ENCODE results near the gene DYSF. TPM values are rescaled to one million over a fixed set of nuclear protein-coding genes. Genes with fewer than 3 reads are reported as not detected.

Gene DYSF
- total RNA-seq, 1 donor: 0.18 TPM

DNA sequence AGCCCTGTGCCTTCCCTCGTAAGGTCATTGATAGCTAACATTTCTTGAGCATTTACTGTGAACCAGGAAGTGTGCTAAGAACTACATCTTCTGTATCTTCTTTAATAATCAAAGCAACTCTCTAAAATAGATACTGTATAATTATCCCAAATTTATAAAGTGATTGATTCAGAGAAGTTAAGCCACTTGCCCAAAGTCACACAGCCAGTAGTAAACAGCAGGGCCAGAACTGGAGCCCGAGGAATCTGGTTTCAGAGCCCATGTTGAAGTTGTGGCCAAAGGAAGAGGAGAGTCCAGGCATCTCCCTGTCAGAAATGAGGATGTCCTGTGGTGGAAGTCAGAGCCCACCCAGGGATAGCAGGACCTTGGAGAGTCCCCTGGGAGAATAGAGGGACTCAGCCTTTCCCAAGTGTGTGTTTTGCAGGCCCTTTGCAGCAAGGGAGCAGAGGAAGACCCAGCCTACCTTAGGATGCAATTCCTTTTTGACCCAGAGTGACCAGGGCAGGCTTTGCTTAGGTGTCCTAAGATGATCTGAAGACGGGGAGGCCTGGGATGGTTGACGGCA lies 134.2 kb downstream of the DYSF start:
- DNase-seq (ENCODE audit: low read depth): no peak
- no peak overlapping the region for H3K4me3 ChIP-seq (ENCODE audit: low read depth, low read length)
- no peak for TF ChIP-seq CTCF (IDR thresholded peaks at IDR 0.05; ENCODE audit: insufficient read depth, low read length)

- H3K4me3 ChIP-seq (ENCODE audit: low read depth, low read length): no peak overlapping the region
- DNase-seq (ENCODE audit: low read depth): no peak
- TF ChIP-seq CTCF (IDR thresholded peaks at IDR 0.05; ENCODE audit: insufficient read depth, low read length): no peak
Observed at GRCh38 chr2:71588497-71589170, 135.3 kb downstream of the DYSF start.

DNA sequence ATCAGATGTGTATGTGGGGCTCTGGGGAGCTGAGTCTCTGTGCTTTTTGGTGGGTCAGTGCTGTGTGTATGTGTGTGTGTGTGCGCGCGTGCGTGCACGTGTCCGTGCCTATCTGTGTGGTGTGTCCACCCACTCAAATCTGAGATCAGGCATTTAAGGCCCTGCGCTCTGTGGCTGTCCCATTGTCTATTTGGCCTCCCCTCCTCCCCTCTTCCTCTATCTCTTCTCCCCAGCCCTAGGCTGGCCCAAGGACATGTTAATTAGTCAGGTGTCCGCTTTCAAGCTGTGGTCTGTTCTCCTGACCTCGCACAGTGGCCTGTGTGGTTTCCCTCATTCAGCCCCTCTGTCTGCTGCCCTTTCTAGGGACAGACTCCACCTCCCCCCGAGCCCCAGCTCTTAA lies 136.4 kb downstream of the DYSF start:
- DNase-seq (ENCODE audit: low read depth): no peak
- TF ChIP-seq CTCF (IDR thresholded peaks at IDR 0.05; ENCODE audit: insufficient read depth, low read length): no peak
- no peak overlapping the region for H3K4me3 ChIP-seq (ENCODE audit: low read depth, low read length)

DNA sequence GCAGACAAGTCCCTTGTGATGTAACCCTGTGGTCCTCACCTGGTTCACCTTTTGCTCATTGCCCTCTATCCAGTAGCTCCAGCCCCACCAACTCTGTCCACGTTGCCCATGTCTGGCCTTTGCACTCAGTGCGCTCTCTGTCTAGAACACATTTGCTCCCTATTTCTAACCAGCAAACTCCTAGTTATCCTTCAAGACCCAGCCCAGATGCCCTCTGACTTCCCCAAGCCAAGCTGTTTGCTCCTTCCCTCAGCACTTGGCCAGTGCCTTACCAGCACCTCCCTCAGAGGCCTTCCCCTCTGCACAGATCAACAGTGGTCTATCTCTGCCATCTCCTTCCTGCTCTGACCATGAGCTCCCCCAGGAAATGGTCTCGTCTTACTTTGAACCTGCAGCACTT lies 137.7 kb downstream of the DYSF start:
- no peak overlapping the region for H3K4me3 ChIP-seq (ENCODE audit: low read depth, low read length)
- TF ChIP-seq CTCF (IDR thresholded peaks at IDR 0.05; ENCODE audit: insufficient read depth, low read length): no peak
- DNase-seq (ENCODE audit: low read depth): no peak

GRCh38 chr2:71592181-71592711 lies 138.9 kb downstream of the DYSF start:
- DNase-seq (ENCODE audit: low read depth): no peak
- no peak for TF ChIP-seq CTCF (IDR thresholded peaks at IDR 0.05; ENCODE audit: insufficient read depth, low read length)
- no peak overlapping the region for H3K4me3 ChIP-seq (ENCODE audit: low read depth, low read length)

- no peak for TF ChIP-seq CTCF (IDR thresholded peaks at IDR 0.05; ENCODE audit: insufficient read depth, low read length)
- no peak overlapping the region for H3K4me3 ChIP-seq (ENCODE audit: low read depth, low read length)
- DNase-seq (ENCODE audit: low read depth): no peak
Observed at GRCh38 chr2:71595569-71595968, 142.2 kb downstream of the DYSF start.

All from fibroblast of the aortic adventitia (primary cell).